MV-4-11 (cell line): ENCODE measurements around the gene CYFIP1.

Experiments
- DNase-seq: peaks from one replicate; lab custom pipeline; 2025; lab: John Stamatoyannopoulos, UW

The CYFIP1 gene

DNA sequence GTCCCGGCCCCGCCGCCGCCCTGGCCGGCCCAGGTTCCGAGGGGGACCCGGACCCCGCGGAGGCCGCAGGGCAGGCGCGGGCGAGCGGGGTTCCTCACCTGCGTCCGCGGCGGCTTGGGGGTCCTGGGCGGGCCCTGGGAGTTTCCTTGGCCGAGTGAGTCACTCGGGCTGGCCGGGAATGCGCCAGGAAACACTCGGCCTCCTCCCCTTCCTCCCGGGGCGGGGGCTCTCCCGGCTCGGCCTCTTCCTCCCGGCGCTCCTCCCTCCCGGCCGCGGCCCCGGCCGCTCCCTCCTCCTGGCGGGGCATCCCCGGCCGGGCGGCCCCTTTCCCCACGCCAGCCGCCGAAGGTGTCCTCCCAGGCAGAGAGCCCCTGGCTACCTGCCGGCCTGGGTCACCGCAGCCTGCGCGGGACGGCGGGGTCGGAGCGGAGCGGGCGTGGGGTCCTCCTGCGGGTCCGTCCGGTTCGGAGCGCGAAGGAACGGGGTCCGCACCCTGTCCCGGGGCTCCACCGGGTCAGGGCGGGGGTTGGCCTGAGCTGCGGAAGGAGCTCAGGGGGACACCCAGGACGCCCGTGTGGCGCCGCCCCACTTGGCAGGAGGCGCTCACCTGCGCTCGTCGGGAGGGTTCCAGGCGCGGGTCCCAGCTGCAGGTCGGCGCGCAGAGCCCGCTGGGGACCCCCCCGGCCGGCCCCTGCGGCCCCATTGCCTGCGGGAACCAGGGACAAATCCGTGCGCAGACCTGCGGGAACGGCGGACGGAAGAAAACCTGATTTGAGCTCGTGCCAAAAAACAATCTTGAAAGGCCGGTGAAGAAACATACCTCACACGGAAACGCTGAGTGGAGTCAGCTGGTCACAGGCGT is at the start of gene CYFIP1:
CYFIP1 (minus strand) TSS at position 180 of the 862 bp plus-strand sequence. CDS start 33,083 bp downstream, outside the sequence.
- DNase-seq = no peak

- DNase-seq = no peak
Measured at GRCh38 chr15:23026218-23026617, 46.0 kb upstream of the CYFIP1 start.

GRCh38 chr15:23022156-23022555 is 42.0 kb upstream of the CYFIP1 start:
- no peak for DNase-seq

DNA sequence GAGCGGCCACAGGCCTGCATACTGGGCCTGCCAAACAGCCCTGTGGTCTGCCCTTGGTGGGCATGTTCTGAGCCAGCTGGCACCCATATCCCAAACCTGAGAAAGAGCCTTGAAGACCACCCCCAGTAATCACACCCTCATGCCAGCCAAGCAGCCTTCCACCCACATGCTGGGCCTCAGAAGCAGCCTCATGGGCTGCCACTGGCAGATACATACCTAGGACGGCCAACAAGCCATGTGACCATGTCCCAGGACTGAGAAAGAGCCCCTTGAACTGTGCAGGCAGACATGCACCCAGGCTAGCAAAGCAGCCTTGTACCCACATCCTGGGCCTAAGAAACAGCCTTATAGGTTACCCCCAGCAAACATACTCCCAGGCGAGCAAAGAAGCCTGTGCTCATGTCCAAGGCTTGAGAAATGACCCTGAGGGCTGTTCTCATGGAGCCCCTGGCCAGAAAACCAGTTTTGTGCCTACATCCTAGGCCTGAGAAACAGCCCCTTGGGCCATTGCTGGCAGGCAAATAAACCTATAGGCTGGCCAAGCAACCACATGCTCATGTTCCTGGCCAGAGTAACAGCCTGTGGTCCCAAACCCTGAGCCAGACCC is 34.3 kb upstream of the CYFIP1 start:
- no peak for DNase-seq

DNA sequence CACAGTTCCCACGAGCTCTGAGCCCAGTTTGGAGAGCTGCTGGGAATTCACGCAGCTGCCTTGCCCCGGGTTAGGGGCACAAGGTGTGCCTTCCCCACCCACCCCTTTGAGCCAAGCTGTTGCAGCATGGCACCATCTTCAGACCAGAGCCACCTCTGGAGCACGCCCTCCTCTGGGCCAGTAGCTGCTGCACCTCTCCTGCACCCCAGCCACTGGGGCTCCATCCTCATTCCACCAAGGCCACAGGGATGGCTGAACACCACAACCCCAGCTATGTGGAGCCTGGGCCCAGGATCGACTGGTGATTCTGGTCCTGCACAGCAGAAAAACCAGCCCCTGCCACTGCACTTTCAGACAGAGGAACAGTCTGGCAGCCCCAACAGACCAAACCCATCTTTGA is 33.5 kb upstream of the CYFIP1 start:
- no peak for DNase-seq

- peak; percentile 47 for DNase-seq
Measured at GRCh38 chr15:23012616-23013015, 32.4 kb upstream of the CYFIP1 start.

GRCh38 chr15:23003736-23004135 is 23.6 kb upstream of the CYFIP1 start:
- DNase-seq = no peak

- no peak for DNase-seq
Measured at GRCh38 chr15:23002920-23003319, 22.8 kb upstream of the CYFIP1 start.

GRCh38 chr15:22995795-22996194 is 15.6 kb upstream of the CYFIP1 start:
- DNase-seq = no peak

- peak; percentile 23 for DNase-seq
Measured at GRCh38 chr15:22992024-22992326, 11.8 kb upstream of the CYFIP1 start.

DNA sequence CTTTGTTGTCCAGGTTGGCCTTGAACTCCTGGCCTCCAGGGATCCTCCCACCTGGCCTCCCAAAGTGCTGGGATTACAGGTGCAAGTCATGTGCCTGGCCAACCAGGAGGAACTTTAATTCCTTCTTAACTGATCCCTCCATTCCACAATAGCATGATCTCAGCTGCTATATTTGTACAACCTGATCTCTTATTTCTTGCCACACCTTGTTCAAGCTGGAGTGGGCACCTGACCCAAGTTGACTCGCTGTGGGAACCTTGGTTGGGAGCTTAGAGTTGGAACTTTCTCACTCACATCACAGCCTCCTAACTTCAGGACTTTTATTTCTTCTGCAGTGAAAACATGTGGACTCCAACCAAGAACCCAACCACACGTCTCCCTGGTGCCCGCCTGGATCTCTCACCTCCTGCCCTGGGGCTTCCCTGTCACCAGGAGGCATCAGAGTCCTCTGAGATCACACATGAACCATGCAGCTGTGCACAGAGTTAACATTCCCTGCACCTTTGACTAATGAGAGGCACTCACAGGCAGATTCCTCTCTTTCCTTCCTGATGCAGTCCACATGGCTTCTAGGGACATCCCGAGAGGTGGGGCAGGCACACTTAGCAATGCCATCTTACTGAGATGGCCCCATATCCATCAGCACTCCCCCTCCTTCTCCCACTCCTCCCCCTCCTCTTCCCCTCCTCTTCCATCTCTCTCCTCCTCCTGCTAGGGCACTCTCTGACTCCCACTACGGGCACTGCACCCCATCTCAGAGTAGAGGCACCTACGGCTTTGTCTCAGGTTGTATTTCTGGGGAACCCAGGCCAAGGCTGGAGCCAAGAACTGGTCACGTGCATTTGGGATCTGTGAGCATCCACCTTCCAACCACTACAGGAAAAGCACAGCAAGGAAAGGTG is 9.7 kb upstream of the CYFIP1 start:
- no peak for DNase-seq

GRCh38 chr15:22988811-22989210 is 8.6 kb upstream of the CYFIP1 start:
- DNase-seq = no peak

DNA sequence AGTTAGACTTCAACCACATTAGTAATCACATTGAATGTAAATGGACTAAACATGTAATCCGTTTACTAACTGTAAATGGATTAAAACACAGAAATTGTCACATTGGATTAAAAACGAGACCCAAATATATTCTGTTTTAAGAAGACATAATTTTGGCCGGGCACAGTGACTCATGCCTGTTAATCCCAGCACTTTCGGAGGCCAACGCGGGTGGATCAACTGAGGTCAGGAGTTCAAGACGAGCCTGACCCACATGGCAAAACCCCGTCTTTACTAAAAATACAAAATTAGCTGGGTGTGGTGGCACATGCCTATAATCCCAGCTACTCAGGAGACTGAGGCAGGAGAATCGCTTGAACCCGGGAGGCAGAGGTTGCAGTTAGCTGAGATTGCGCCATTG is 1.8 kb upstream of the CYFIP1 start:
- peak; percentile 73 for DNase-seq

- DNase-seq = no peak
Measured at GRCh38 chr15:22981051-22981840, 1.1 kb upstream of the CYFIP1 start.

DNA sequence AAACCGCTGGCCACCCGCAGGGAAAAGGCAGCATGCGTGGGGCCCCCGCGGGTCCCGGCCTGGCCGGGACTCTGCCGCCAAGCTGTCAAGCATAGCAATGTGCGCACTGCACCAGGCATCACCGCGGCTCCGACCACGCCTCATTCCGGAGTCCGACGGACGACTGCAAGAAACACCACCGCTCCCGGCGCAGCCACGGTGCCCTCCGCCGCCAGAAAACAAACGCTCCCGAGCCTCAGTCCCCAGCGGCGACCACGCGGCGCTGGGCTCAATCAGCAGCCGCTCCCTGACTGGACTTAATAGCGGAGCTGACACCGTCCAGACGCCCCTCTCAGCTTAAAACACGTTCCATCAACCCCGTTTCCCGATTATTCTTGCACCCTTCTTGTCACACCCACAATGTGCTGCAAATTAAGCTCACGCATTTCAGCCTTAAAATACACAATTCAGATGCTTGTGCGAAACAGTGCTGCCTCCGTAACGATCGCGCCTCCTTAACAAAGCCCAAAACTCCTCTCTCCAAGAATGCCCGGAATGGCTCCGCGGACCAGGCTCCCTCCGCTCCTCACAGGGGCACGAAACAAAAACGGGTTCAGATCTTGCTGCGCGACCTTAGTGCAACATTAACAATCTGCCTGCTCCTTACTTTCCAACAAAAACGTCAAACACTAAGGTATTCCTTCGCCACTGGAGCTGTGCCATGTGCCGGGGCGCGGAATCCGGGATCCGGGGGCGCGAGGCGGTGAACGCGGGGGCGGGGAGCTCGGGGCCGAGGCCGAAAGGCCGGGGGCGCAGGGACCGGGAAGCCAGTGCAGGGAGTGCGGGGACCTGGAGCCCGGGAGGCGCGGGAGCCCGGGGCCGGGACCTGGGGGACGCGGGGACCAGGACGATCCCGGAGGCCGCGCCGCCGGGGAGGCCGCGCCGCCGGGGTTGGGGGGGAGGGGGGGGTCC is 655 bp downstream of the CYFIP1 start:
- DNase-seq = no peak

DNA sequence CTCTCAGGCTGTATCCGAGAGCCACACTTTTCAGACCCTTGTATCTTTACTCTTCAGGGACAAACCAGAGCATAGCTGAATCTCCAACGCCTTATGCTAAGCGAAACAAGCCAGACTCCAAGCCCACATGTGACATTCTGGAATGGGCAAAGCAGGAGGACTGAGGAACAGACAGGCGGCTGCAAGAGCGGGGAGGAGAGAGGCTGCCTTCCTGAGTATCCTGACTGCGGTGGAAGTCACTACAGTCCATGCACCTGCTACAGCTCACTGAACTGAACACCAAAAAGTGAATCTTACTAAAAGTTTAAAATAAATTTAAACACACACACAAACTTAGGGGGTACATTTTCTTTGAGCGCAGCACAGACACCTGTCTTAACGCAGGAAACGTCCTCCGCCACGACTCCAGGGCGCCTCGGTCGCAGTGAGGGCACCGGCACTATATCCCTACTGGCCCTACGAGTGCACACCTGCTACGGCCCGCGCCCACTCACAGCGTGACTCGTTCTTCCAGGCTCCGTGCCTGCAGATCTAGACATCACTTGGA is 1.4 kb downstream of the CYFIP1 start:
- no peak for DNase-seq

GRCh38 chr15:22974745-22975144 is 5.4 kb downstream of the CYFIP1 start:
- DNase-seq = peak; percentile 85

- DNase-seq = no peak
Measured at GRCh38 chr15:22973987-22974386, 6.2 kb downstream of the CYFIP1 start.

DNA sequence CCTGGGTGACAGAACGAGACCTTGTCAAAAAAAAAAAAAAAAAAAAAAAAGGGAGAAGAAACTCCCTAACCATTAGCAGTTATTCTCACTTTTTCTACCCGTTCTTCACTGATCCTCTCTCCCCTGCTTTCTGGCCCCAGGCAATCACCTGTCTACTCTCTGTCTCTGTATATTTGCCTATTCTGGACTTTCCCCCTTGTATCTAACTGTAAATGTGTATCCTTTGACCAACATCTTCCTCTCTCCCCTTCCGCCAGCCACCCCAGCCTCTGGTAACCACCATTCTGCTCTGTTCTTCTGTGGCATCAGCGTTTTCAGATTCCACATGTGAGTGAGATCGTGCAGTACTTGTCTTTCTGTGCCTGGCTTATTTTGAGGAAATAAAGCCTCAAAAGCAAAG is 6.9 kb downstream of the CYFIP1 start:
- DNase-seq = peak; percentile 60

DNA sequence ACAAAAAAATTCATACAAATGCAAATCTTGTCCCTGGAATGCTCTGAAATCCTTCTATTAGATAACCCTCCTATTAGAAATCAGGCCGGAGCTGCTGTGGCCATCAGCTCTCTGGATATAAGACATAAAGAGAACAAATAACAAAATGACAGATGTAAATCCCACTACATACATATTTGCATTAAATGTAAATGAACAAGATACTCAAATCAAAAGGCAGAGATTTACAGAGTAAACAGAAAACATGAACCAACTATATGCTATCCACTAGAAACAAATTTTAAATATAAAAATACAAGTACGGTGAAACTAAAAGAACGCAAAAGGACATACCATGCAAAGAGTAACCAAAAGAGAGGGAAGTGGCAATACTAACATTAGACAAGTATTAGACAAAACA is 10.7 kb downstream of the CYFIP1 start:
- no peak for DNase-seq
